Measurements from ENCODE around the gene FUT8. TPM values are rescaled to one million over a fixed set of nuclear protein-coding genes. Genes with fewer than 3 reads are reported as not detected.

Gene FUT8
- total and polyA plus RNA-seq, 7 donors, result 3.2 to 8.6 (median 5.5) TPM

DNA sequence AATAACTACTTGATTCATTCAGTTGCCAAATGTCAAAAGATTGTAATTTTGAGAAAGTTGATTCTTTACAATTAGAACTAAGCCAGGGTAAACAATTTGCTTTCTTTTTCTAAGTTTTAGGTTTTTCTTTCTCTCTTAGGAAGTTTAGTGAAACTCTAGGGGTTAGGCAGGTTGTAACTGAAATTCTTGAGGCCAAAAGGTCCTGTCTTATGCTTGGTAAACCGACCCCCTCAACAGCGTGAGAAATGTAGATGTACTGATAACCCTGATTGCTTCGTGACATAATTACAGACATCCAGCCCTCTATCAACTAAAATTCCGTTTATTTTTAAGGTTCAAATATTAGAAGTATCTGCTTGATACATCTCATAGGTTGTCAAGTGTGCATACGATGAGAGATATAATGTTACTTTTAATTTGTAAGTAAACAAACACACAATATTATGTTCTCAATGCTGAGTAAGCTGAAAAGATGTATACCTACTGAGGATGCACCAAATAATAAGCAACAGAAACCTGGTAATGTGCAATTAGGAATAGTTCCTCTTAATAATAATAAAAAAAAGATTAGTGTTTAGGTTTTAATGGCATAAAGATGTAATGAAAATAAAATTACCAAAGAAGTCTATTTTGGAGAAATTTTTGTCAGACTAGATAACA, 7.2 kb downstream of the FUT8 start:
- Histone ChIP-seq H3K27ac (no peak overlapping the region), H3K4me1 (no peaks in the 10 kb centered on the region), H3K4me3 (no peak overlapping the region), H3K36me3 (ENCODE audit: insufficient read depth in 1 of 2, low read depth in 1 of 2) (no peaks in the 10 kb centered on the region), H3K9me3 (no peaks in the 10 kb centered on the region), H3K27me3 (ENCODE audit: insufficient read depth in 3 of 3, low read length in 2 of 3) (no peaks in the 10 kb centered on the region)
- ATAC-seq (no peak), DNase-seq (no peak)
- no peak for TF ChIP-seq CTCF (IDR thresholded peaks at IDR 0.05)
- intact Hi-C loops (cut with DNase I), result no loop called here
- 74 to 83% (median 78%) methylated on average over 5 of the region's 5 CpGs for WGBS, 3 donors

DNA sequence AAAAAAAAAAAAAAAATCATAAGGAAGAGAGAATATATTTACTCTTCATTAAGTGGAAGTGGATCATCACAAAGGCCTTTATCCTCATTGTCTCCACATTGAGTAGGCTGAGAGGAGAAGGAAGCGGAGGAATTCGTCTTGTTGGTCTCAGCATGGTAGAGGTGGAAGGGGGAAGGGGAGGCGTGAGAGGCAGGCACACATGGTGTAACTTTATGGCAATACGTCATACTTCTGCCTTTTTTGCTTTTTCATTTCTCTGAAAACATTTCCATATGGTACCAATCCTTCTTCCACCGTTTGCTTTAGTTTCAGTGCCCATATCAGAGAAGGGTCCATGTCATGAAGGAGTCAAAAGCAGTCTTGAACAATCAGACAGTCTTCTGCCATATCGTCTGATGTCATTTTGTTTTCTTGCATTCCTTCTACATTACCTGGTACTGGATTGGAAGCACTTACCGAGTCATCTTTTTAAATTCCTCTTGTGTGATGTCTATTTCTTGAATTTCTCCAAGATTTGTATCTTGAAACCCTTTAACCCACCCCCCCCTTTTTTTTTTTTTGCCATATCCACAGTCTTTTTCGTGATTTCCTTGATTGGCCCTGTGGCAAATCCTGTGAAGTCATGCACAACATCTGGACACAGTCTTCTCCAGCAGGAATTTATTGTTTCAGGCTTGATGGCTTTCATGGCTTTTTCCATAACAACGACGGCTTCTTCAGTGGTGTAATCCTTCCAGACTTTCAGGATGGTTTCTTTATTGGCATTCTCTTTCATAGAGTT, 8.9 kb downstream of the FUT8 start:
- DNase-seq (no peak), ATAC-seq (no peak)
- TF ChIP-seq CTCF (IDR thresholded peaks at IDR 0.05), result no peak
- H3K27me3 ChIP-seq (ENCODE audit: insufficient read depth in 3 of 3, low read length in 2 of 3), result no peaks in the 10 kb centered on the region
- H3K27ac ChIP-seq, result no peak overlapping the region
- WGBS, 3 donors, result 60 to 74% (median 60%) methylated on average over 10 of the region's 10 CpGs
- intact Hi-C loops (cut with DNase I), result no loop called here
- no peak overlapping the region for H3K4me3 ChIP-seq
- H3K9me3 ChIP-seq, result no peaks in the 10 kb centered on the region
- no peaks in the 10 kb centered on the region for H3K4me1 ChIP-seq
- no peaks in the 10 kb centered on the region for H3K36me3 ChIP-seq (ENCODE audit: insufficient read depth in 1 of 2, low read depth in 1 of 2)

DNA sequence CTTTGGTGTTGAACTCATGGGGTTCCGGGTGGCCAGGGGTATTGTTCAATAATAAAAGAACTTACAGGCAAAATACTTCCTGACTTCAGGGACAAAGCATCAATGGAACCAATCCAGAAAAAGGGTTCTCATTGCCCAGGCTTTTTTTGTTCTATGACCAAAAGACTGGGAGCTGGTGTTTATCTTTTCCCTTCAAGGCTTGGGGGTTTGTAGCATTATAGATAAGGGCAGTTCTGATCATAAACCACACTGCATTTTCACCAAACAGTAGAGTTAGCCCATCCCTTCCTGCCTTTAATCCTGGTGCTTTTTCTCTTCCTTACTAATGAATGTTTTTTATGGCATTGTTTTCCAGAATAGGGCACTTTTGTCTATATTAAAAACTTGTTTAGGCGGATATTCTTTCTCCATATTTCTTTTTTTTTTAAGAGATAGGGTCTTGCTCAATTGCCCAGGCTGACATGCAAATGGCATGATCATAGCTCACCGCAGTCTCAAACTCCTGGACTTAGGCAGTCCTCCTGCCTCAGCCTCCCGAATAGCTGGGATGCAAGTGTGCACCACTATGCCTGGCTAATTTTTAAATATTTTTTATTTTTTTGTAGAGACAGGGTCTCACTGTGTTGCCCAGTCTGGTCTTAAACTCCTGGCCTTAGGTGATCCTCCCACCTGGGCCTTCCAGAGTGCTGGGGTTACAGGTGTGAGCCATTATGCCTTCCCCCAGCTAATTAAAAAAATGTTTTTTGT, 9.7 kb downstream of the FUT8 start:
- Histone ChIP-seq H3K9me3 (no peaks in the 10 kb centered on the region), H3K27ac (no peak overlapping the region), H3K27me3 (ENCODE audit: insufficient read depth in 3 of 3, low read length in 2 of 3) (no peaks in the 10 kb centered on the region), H3K36me3 (ENCODE audit: insufficient read depth in 1 of 2, low read depth in 1 of 2) (no peaks in the 10 kb centered on the region), H3K4me1 (no peaks in the 10 kb centered on the region), H3K4me3 (no peak overlapping the region)
- intact Hi-C loops (cut with DNase I), result no loop called here
- DNase-seq (no peak), ATAC-seq (no peak)
- no peak for TF ChIP-seq CTCF (IDR thresholded peaks at IDR 0.05)
- 91 to 94% (median 92%) methylated on average over 4 of the region's 4 CpGs for WGBS, 3 donors

DNA sequence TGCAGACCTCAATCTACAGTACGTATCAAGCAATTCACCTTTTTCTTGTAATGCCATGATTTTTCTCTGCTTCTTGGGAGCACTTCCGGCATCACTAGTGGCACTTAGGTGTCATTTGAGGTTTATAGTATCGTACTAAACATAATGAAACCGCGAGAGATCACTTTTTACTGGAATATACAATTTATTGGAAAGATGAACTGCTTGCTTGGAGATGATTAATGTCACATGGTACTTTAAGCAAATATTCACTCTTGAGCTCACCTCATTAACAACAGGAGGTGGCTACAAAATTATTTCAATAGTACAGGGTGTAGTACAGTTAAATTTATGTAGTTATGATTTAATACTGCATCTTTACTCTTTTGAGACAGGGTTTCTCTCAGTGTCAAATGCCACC, 11.5 kb downstream of the FUT8 start:
- DNase-seq, result no peak
- Histone ChIP-seq H3K27me3 (ENCODE audit: insufficient read depth in 3 of 3, low read length in 2 of 3) (no peaks in the 10 kb centered on the region), H3K4me3 (no peak overlapping the region), H3K4me1 (no peaks in the 10 kb centered on the region), H3K27ac (no peak overlapping the region), H3K9me3 (no peaks in the 10 kb centered on the region), H3K36me3 (ENCODE audit: insufficient read depth in 1 of 2, low read depth in 1 of 2) (no peaks in the 10 kb centered on the region)
- no peak for TF ChIP-seq CTCF (IDR thresholded peaks at IDR 0.05)
- WGBS, 3 donors, result 92 to 95% (median 94%) methylated on average over 5 of the region's 5 CpGs
- ATAC-seq, result no peak
- intact Hi-C loops (cut with DNase I), result no loop called here
